Measurements from ENCODE around the gene TUSC2.
A peak's percentile ranks its signal among the peaks of the same experiment; 100 is the strongest.
"Not testable (repeated sequence)": the region's sequence is repeated elsewhere in the genome, so short reads cannot be mapped to it uniquely, and the experiment has no call there.

TUSC2 gene

GRCh38 chr3:50314816-50315215, 13.2 kb downstream of the TUSC2 start:
- H3K9ac ChIP-seq (ENCODE audit: low read depth, low read length), result no peak overlapping the region
- peaks cover 36% of the 10 kb centered on the region for H3K36me3 ChIP-seq (ENCODE audit: control insufficient read depth, insufficient read depth, low read length)
- no peaks in the 10 kb centered on the region for H3K27me3 ChIP-seq (ENCODE audit: control insufficient read depth, insufficient read depth, low read length)
- no peaks in the 10 kb centered on the region for H3K9me3 ChIP-seq (ENCODE audit: control insufficient read depth, insufficient read depth, low read length)
- no peak overlapping the region for H3K4me3 ChIP-seq (ENCODE audit: low read depth, low read length)
- no peaks in the 10 kb centered on the region for H3K4me1 ChIP-seq (ENCODE audit: control insufficient read depth, insufficient read depth, low read length)
- no peak overlapping the region for H3K27ac ChIP-seq (ENCODE audit: low read depth, low read length)

DNA sequence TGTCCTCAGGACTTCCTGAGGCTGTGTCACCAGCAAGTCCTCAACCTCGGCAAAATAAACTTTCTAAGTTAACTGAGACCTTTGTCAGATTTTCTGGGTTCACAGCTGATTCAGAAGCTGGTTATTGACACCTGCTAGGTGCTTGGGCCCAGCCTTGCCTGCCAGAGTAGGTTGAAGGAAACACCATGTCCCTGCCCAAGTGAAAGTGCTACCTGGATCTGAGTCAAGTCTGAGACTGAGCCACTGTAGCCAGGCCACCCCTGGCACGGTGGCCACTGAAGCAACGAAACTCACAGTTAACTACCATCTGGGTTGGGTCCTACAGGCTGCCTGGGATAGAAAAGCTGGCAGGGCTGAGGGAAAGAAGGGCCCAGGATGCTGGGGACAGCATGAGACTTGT, 13.7 kb downstream of the TUSC2 start:
- Histone ChIP-seq H3K27me3 (ENCODE audit: control insufficient read depth, insufficient read depth, low read length) (no peaks in the 10 kb centered on the region), H3K9ac (ENCODE audit: low read depth, low read length) (no peak overlapping the region), H3K27ac (ENCODE audit: low read depth, low read length) (no peak overlapping the region), H3K36me3 (ENCODE audit: control insufficient read depth, insufficient read depth, low read length) (peaks cover 31% of the 10 kb centered on the region), H3K9me3 (ENCODE audit: control insufficient read depth, insufficient read depth, low read length) (no peaks in the 10 kb centered on the region), H3K4me3 (ENCODE audit: low read depth, low read length) (no peak overlapping the region), H3K4me1 (ENCODE audit: control insufficient read depth, insufficient read depth, low read length) (no peaks in the 10 kb centered on the region)

DNA sequence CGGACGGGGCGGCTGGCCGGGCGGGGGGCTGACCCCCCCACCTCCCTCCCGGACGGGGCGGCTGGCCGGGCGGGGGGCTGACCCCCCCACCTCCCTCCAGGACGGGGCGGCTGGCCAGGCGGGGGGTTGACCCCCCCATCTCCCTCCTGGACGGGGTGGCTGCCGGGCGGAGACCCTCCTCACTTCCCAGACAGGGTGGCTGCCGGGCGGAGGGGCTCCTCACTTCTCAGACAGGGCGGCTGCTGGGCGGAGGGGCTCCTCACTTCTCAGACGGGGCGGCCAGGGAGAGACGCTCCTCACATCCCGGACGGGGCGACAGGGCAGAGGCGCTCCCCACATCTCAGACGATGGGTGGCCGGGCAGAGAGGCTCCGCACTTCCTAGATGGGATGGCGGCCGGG, 16.0 kb downstream of the TUSC2 start:
- H3K4me3 ChIP-seq (ENCODE audit: low read depth, low read length); H3K9me3 ChIP-seq (ENCODE audit: control insufficient read depth, insufficient read depth, low read length); H3K4me1 ChIP-seq (ENCODE audit: control insufficient read depth, insufficient read depth, low read length); H3K9ac ChIP-seq (ENCODE audit: low read depth, low read length); H3K27ac ChIP-seq (ENCODE audit: low read depth, low read length); H3K36me3 ChIP-seq (ENCODE audit: control insufficient read depth, insufficient read depth, low read length); H3K27me3 ChIP-seq (ENCODE audit: control insufficient read depth, insufficient read depth, low read length): not testable (repeated sequence)

- Histone ChIP-seq H3K9ac (ENCODE audit: low read depth, low read length) (no peak overlapping the region), H3K9me3 (ENCODE audit: control insufficient read depth, insufficient read depth, low read length) (peaks cover 9% of the 10 kb centered on the region), H3K27me3 (ENCODE audit: control insufficient read depth, insufficient read depth, low read length) (no peaks in the 10 kb centered on the region), H3K27ac (ENCODE audit: low read depth, low read length) (no peak overlapping the region), H3K4me3 (ENCODE audit: low read depth, low read length) (no peak overlapping the region), H3K36me3 (ENCODE audit: control insufficient read depth, insufficient read depth, low read length) (no peaks in the 10 kb centered on the region), H3K4me1 (ENCODE audit: control insufficient read depth, insufficient read depth, low read length) (peaks cover 4% of the 10 kb centered on the region; the same call in 1 of the 2 replicates)
Measured at GRCh38 chr3:50304601-50305000, 23.4 kb downstream of the TUSC2 start.

- no peak within 1 kb of the TSS for H3K9ac ChIP-seq (ENCODE audit: low read depth, low read length)
- no peaks in the 10 kb centered on the region for H3K27me3 ChIP-seq (ENCODE audit: control insufficient read depth, insufficient read depth, low read length)
- no peak within 1 kb of the TSS for H3K4me3 ChIP-seq (ENCODE audit: low read depth, low read length)
- H3K27ac ChIP-seq (ENCODE audit: low read depth, low read length), result peak within 1 kb of the TSS; percentile 21
- H3K9me3 ChIP-seq (ENCODE audit: control insufficient read depth, insufficient read depth, low read length), result peaks cover 9% of the 10 kb centered on the region
- peaks cover 5% of the 10 kb centered on the region; the same call in 1 of the 2 replicates for H3K4me1 ChIP-seq (ENCODE audit: control insufficient read depth, insufficient read depth, low read length)
- H3K36me3 ChIP-seq (ENCODE audit: control insufficient read depth, insufficient read depth, low read length), result no peaks in the 10 kb centered on the region
Measured at GRCh38 chr3:50303013-50303815, 24.8 kb downstream of the TUSC2 start, which contains the start of gene HYAL1. Gene HYAL1, minus strand, starts transcription at chr3:50303574. Its CDS starts 618 bp downstream, at chr3:50302956.

- Histone ChIP-seq H3K4me1 (ENCODE audit: control insufficient read depth, insufficient read depth, low read length) (peaks cover 5% of the 10 kb centered on the region; the same call in 1 of the 2 replicates), H3K36me3 (ENCODE audit: control insufficient read depth, insufficient read depth, low read length) (no peaks in the 10 kb centered on the region), H3K9ac (ENCODE audit: low read depth, low read length) (no peak overlapping the region), H3K4me3 (ENCODE audit: low read depth, low read length) (no peak overlapping the region), H3K9me3 (ENCODE audit: control insufficient read depth, insufficient read depth, low read length) (peaks cover 6% of the 10 kb centered on the region), H3K27ac (ENCODE audit: low read depth, low read length) (no peak overlapping the region), H3K27me3 (ENCODE audit: control insufficient read depth, insufficient read depth, low read length) (no peaks in the 10 kb centered on the region)
Measured at GRCh38 chr3:50302095-50303012, 25.7 kb downstream of the TUSC2 start.

- Histone ChIP-seq H3K4me1 (ENCODE audit: control insufficient read depth, insufficient read depth, low read length) (peaks cover 5% of the 10 kb centered on the region; the same call in 1 of the 2 replicates), H3K27me3 (ENCODE audit: control insufficient read depth, insufficient read depth, low read length) (no peaks in the 10 kb centered on the region), H3K4me3 (ENCODE audit: low read depth, low read length) (no peak overlapping the region), H3K9me3 (ENCODE audit: control insufficient read depth, insufficient read depth, low read length) (no peaks in the 10 kb centered on the region), H3K36me3 (ENCODE audit: control insufficient read depth, insufficient read depth, low read length) (no peaks in the 10 kb centered on the region), H3K27ac (ENCODE audit: low read depth, low read length) (no peak overlapping the region), H3K9ac (ENCODE audit: low read depth, low read length) (no peak overlapping the region)
Measured at GRCh38 chr3:50300681-50301254, 27.3 kb downstream of the TUSC2 start.

GRCh38 chr3:50299929-50300680, 27.9 kb downstream of the TUSC2 start:
- H3K9ac ChIP-seq (ENCODE audit: low read depth, low read length), result peak overlapping the region; percentile 14; the same call in 1 of the 2 replicates
- no peaks in the 10 kb centered on the region for H3K27me3 ChIP-seq (ENCODE audit: control insufficient read depth, insufficient read depth, low read length)
- no peaks in the 10 kb centered on the region for H3K36me3 ChIP-seq (ENCODE audit: control insufficient read depth, insufficient read depth, low read length)
- peak overlapping the region; percentile 63 for H3K27ac ChIP-seq (ENCODE audit: low read depth, low read length)
- H3K4me1 ChIP-seq (ENCODE audit: control insufficient read depth, insufficient read depth, low read length), result peaks cover 5% of the 10 kb centered on the region; the same call in 1 of the 2 replicates
- no peaks in the 10 kb centered on the region for H3K9me3 ChIP-seq (ENCODE audit: control insufficient read depth, insufficient read depth, low read length)
- peak overlapping the region; percentile 55 for H3K4me3 ChIP-seq (ENCODE audit: low read depth, low read length)

DNA sequence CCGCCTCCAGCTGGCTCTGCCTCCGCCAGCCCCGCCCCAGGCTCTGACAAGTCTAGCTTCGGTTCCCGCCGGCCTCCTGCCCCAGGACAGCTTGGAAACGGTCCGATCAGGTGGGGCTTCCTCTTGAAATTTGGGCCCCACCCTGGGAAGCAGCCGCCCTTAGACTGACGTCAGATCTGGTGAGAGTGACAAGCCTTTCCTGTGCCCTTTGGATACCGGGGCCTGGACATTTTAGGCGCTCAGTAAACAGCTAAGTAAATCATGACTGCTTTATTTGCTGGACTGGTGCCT, 28.4 kb downstream of the TUSC2 start:
- Histone ChIP-seq H3K9ac (ENCODE audit: low read depth, low read length) (peak overlapping the region; percentile 14; the same call in 1 of the 2 replicates), H3K4me1 (ENCODE audit: control insufficient read depth, insufficient read depth, low read length) (peaks cover 5% of the 10 kb centered on the region; the same call in 1 of the 2 replicates), H3K36me3 (ENCODE audit: control insufficient read depth, insufficient read depth, low read length) (no peaks in the 10 kb centered on the region), H3K9me3 (ENCODE audit: control insufficient read depth, insufficient read depth, low read length) (no peaks in the 10 kb centered on the region), H3K27ac (ENCODE audit: low read depth, low read length) (peak overlapping the region; percentile 63), H3K4me3 (ENCODE audit: low read depth, low read length) (peak overlapping the region; percentile 55), H3K27me3 (ENCODE audit: control insufficient read depth, insufficient read depth, low read length) (no peaks in the 10 kb centered on the region)

- Histone ChIP-seq H3K27ac (ENCODE audit: low read depth, low read length) (peak within 1 kb of the TSS; percentile 78), H3K4me1 (ENCODE audit: control insufficient read depth, insufficient read depth, low read length) (peaks cover 5% of the 10 kb centered on the region; the same call in 1 of the 2 replicates), H3K4me3 (ENCODE audit: low read depth, low read length) (peak within 1 kb of the TSS; percentile 100), H3K9ac (ENCODE audit: low read depth, low read length) (peak within 1 kb of the TSS; percentile 69), H3K36me3 (ENCODE audit: control insufficient read depth, insufficient read depth, low read length) (no peaks in the 10 kb centered on the region), H3K27me3 (ENCODE audit: control insufficient read depth, insufficient read depth, low read length) (no peaks in the 10 kb centered on the region), H3K9me3 (ENCODE audit: control insufficient read depth, insufficient read depth, low read length) (no peaks in the 10 kb centered on the region)
Measured at GRCh38 chr3:50298836-50299637, 29.0 kb downstream of the TUSC2 start, which contains the start of the genes HYAL3 and NAA80. Gene HYAL3, minus strand, starts transcription at chr3:50299405. Its CDS starts 3,803 bp downstream, at chr3:50295602. Gene NAA80, minus strand, starts transcription at chr3:50299405. Its CDS starts 1,942 bp downstream, at chr3:50297463.
